Heart left ventricle (tissue), 16 donors: ENCODE measurements around the gene LCMT2. TPM values are rescaled to one million over a fixed set of nuclear protein-coding genes. Genes with fewer than 3 reads are reported as not detected.

Experiments
- ATAC-seq, 4 donors: fragments of 200-7000 bp; cut with Tn5 transposase; one replicate each; pipeline ENCODE4 v1.9.1; 2020 to 2022; ENCODE audit warnings: moderate library complexity in 4 of 4, mild to moderate bottlenecking in 3 of 4, moderate number of reproducible peaks in 1 of 4
- DNase-seq, 5 donors: peaks; one replicate each; pipeline ENCODE4 v3.0.0-alpha.2; 2020
- H3K27ac ChIP-seq, 12 donors: fragments of 200-600 bp; sonication (generic) in 4 of 12; one replicate each; pipeline versions ENCODE4 v1.5.0 to v1.8.0; 2016 to 2022; ENCODE audit warnings: mild to moderate bottlenecking in 2 of 12
- H3K27me3 ChIP-seq, 9 donors: fragments of 200-600 bp; sonication (generic) in 2 of 9; one replicate each; pipeline versions ENCODE4 v1.5.1 to v1.8.0; 2016 to 2022; ENCODE audit warnings: mild to moderate bottlenecking in 3 of 9
- H3K36me3 ChIP-seq, 9 donors: fragments of 200-600 bp; sonication (generic) in 2 of 9; one replicate each; pipeline versions ENCODE4 v1.5.0 to v1.8.0; 2018 to 2022; ENCODE audit warnings: mild to moderate bottlenecking in 2 of 9
- H3K4me1 ChIP-seq, 12 donors: fragments of 200-600 bp; sonication (generic) in 4 of 12; one replicate each; pipeline versions ENCODE4 v1.5.0 to v1.8.0; 2016 to 2022; ENCODE audit warnings: mild to moderate bottlenecking in 3 of 12
- H3K4me3 ChIP-seq, 12 donors: fragments of 200-600 bp; sonication (generic) in 4 of 12; one replicate each; pipeline versions ENCODE4 v1.5.0 to v1.8.0; 2017 to 2022; ENCODE audit warnings: mild to moderate bottlenecking in 9 of 12, moderate library complexity in 4 of 12
- H3K9me3 ChIP-seq, 12 donors: fragments of 200-600 bp; sonication (generic) in 4 of 12; one replicate each; pipeline versions ENCODE4 v1.5.0 to v1.8.0; 2016 to 2022; ENCODE audit warnings: mild to moderate bottlenecking in 1 of 12
- POLR2A ChIP-seq, 2 donors: fragments of 450-650 bp; IDR thresholded peaks; one replicate each; pipeline ENCODE4 v1.6.1; 2017; ENCODE audit warnings: antibody characterized with exemption in 2 of 2, mild to moderate bottlenecking in 2 of 2, moderate library complexity in 2 of 2
- WGBS, 4 donors: extraction: QIAGEN DNeasy Blood & Tissue Kit in 2 of 4; methylation state at CpG; one replicate each; pipeline versions ENCODE4 v1.1.5 to v1.1.7; 2013 to 2018; 5-methylcytosine and 5-hydroxymethylcytosine counted together
- intact Hi-C, 10 donors: fragments of 100-400 bp; cut with DNase I; formaldehyde crosslinking; loops; one replicate each; pipeline versions ENCODE4 v1.11.1 to v1.14.2; 2022
- polyA plus RNA-seq, 2 donors: library from polyadenylated mRNA; stranded (reverse); fragments of 200-250 nt; gene quantifications; one replicate each; pipeline ENCODE4 v1.2.3, GENCODE V29; 2013
- total RNA-seq, 9 donors: library from RNA; depleted of rRNA in 2 of 9; stranded (reverse); fragments of >200 nt in 2 of 9; fragmentation: NEBNext Ultra II Directional in 3 of 9; extraction: Animal tissue kit (Norgen Biotek cat#: 25700) in 3 of 9; gene quantifications; one replicate each; pipeline versions ENCODE4 v1.1.0 to v1.2.4, GENCODE V29; 2016 to 2023
- TF ChIP-seq, protein P1 (sequence below), 12 donors: fragments of 200-600 bp; sonication (generic) in 4 of 12; IDR thresholded peaks; one replicate each; pipeline versions ENCODE4 v1.5.0 to v1.8.0; 2018 to 2022; ENCODE audit warnings: antibody characterized with exemption in 12 of 12, mild to moderate bottlenecking in 5 of 12
- donor health status: ischemic (EF 13 %, LVEDD 7.1; RV severe dilation, severe dysfunction).
- donor health status: healthy with polysubstance abuse.
- donor health status: DM: no; HTN: yes; CAD: no.
- donor health status: DM: no; HTN: no; CAD: no.
- donor health status: ischemic (EF 25% LVEDD 6.9; RV normal size, moderate dysfunction).
- donor health status: ischemic (EF 25% LVEDD 5.7; RV mildly dilated, moderate dysfunction).
- donor health status: healthy.
- donor health status: DM: yes; HTN: yes; CAD: no.
- donor health status: ischemic (EF 35%, LVEDD 5.7; RV mildly dilated, moderate dysfunction).
- donor health status: nonischemic (EF 11% LVEDD 7.7; RV severe dilation, severe dysfunction).
- donor health status: DM: yes; HTN: yes; CAD: no.
- donor health status: PGD.
- donor health status: ischemic (EF 29% LVEDD 5.4; RV normal size, mild dysfunction).
- donor health status: nonischemic (EF 23%, LVEDD 6.1; RV moderate dilation, normal function).

LCMT2 gene
- total and polyA plus RNA-seq, 11 donors: 1.2 to 9.1 (median 6.2) TPM

DNA sequence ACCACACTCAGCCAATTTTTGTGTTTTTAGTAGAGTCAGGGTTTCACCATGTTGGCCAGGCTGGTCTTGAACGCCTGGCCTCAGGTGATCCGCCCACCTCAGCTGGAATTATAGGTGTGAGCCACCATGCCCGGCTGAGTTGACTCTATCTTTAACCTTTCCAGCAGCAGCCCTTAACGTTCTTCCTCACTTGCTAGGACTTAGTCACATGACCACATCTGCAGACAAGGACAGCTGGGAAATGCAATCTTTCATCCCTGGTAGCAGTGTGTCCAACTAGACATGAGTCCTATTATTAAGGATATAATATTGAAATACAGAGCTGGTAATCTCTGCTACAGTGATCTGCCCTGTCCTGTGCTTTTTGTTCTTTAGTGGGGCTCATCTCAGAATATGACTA is 18.0 kb downstream of the LCMT2 start:
- no peak overlapping the region for H3K27ac ChIP-seq
- ATAC-seq (no peak), DNase-seq (no peak)
- H3K36me3 ChIP-seq: no peaks in the 10 kb centered on the region
- WGBS, 4 donors: 57 to 61% (median 59%) methylated on average over 4 of the region's 4 CpGs
- H3K27me3 ChIP-seq: peaks cover 0 to 41% (median 0%) of the 10 kb centered on the region in 9 donors
- no peaks in the 10 kb centered on the region for H3K9me3 ChIP-seq
- no peak for TF ChIP-seq POLR2A (IDR thresholded peaks at IDR 0.05)
- TF ChIP-seq, protein P1, sequence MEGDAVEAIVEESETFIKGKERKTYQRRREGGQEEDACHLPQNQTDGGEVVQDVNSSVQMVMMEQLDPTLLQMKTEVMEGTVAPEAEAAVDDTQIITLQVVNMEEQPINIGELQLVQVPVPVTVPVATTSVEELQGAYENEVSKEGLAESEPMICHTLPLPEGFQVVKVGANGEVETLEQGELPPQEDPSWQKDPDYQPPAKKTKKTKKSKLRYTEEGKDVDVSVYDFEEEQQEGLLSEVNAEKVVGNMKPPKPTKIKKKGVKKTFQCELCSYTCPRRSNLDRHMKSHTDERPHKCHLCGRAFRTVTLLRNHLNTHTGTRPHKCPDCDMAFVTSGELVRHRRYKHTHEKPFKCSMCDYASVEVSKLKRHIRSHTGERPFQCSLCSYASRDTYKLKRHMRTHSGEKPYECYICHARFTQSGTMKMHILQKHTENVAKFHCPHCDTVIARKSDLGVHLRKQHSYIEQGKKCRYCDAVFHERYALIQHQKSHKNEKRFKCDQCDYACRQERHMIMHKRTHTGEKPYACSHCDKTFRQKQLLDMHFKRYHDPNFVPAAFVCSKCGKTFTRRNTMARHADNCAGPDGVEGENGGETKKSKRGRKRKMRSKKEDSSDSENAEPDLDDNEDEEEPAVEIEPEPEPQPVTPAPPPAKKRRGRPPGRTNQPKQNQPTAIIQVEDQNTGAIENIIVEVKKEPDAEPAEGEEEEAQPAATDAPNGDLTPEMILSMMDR (IDR thresholded peaks at IDR 0.05): no peak
- H3K4me1 ChIP-seq: no peaks in the 10 kb centered on the region
- H3K4me3 ChIP-seq: no peak overlapping the region
- intact Hi-C loops: no loop called here

DNA sequence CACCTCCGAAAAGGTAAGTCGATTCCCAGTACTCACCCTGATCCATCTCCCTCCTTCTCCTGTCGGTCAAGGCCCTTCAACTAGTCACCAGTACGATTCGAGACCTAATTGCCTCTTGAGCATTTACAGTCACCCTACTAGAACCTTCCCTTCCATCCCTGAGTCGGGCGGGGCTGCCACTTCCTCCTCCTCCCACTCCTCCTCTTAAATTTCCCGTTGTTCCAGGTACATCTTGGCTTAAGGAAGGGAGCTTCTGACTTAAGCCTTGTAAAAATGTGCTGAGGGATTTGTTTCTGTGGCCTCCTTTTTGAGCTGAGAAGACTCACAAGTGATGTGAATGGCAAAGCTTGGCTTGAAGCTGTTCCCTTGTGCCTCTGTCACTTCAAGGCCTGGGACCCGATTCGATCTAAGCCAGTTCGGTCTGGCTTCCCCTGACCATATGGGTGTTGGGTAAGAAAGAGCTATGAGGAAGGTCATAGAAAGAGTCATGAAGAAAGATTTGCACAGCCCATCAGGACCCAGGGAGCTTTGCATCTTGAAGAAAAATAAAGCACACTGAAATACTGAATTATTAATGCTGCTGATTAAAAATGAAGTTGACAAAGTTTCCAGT is 28.1 kb downstream of the LCMT2 start, which contains the start of gene TGM7:
Gene TGM7 (minus strand): TSS at position 51 of the 613 bp plus-strand sequence.
- peaks cover 0 to 17% (median 0%) of the 10 kb centered on the region in 9 donors for H3K27me3 ChIP-seq
- no peaks in the 10 kb centered on the region for H3K36me3 ChIP-seq
- H3K4me3 ChIP-seq: no peak within 1 kb of the TSS
- DNase-seq (no peak), ATAC-seq (no peak)
- no peaks in the 10 kb centered on the region for H3K4me1 ChIP-seq
- TF ChIP-seq POLR2A (IDR thresholded peaks at IDR 0.05): no peak
- TF ChIP-seq, protein P1 (IDR thresholded peaks at IDR 0.05): no peak
- WGBS, 4 donors: 84 to 86% (median 85%) methylated on average over 11 of the region's 11 CpGs
- intact Hi-C loops: no loop called here
- no peaks in the 10 kb centered on the region for H3K9me3 ChIP-seq
- no peak within 1 kb of the TSS for H3K27ac ChIP-seq

DNA sequence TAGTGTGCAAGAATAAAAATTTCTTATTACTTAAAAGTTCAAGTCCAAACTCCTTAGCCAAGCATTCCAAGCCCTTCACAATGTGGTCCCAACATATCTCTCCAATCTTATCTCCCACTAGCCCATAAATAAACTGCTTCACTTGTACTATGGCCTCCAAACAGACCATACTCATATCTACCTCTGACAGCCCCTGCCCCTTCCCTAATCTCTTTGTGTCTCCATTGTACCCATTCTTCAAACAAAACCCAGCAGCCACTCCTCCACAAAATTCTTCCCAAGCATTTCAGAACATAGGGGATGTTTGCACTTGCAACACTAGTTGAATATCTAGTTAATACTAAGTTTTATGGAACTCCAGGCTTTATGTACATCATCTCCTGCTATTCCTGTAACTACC is 30.5 kb downstream of the LCMT2 start:
- peaks cover 0 to 22% (median 6%) of the 10 kb centered on the region in 9 donors for H3K27me3 ChIP-seq
- no peaks in the 10 kb centered on the region for H3K4me1 ChIP-seq
- TF ChIP-seq, protein P1 (IDR thresholded peaks at IDR 0.05): no peak
- TF ChIP-seq POLR2A (IDR thresholded peaks at IDR 0.05): no peak
- H3K27ac ChIP-seq: no peak overlapping the region
- ATAC-seq (no peak), DNase-seq (no peak)
- no peaks in the 10 kb centered on the region for H3K36me3 ChIP-seq
- H3K9me3 ChIP-seq: no peaks in the 10 kb centered on the region
- intact Hi-C loops: no loop called here
- H3K4me3 ChIP-seq: no peak overlapping the region

DNA sequence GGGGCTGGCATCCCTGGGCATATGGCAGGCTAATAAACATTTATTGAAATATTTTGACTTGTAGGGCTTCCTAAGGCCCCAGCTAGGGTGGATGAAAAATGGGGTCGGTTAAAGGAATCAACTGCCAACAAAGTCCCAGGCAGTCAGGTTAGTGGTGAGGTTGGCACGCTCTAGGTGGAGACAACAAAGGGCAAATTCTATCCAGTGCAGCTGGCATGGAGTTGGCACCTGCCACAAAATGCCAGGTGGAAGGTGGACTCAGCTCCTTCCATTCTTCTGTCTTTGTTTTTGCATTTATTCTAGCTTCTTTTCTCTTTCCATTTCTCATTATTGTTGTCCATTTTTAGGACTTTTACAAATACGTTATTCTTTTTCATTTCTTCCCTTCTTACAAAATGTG is 31.0 kb downstream of the LCMT2 start:
- Histone ChIP-seq H3K4me1 (no peaks in the 10 kb centered on the region), H3K9me3 (no peaks in the 10 kb centered on the region), H3K36me3 (no peaks in the 10 kb centered on the region), H3K27me3 (peaks cover 0 to 27% (median 10%) of the 10 kb centered on the region in 9 donors), H3K27ac (no peak overlapping the region), H3K4me3 (no peak overlapping the region)
- DNase-seq (no peak), ATAC-seq (no peak)
- intact Hi-C loops: no loop called here
- no peak for TF ChIP-seq POLR2A (IDR thresholded peaks at IDR 0.05)
- TF ChIP-seq, protein P1 (IDR thresholded peaks at IDR 0.05): no peak
- WGBS, 4 donors: 88 to 95% (median 92%) methylated on average over 3 of the region's 3 CpGs
